IPS DF 6.9 (cell line): Measurements from ENCODE around the gene GNPDA1.

Source experiments
- DNase-seq: peaks from one replicate; pipeline ENCODE4 v3.0.0-alpha.2; 2013; ENCODE audit warnings: low read depth, low spot score
- H3K27ac ChIP-seq: one replicate; pipeline ENCODE4 v1.5.1; 2013; ENCODE audit warnings: low read length, control low read depth
- H3K27me3 ChIP-seq: 2 replicates; pipeline ENCODE4 v1.6.1; 2013; ENCODE audit warnings: mild to moderate bottlenecking, low read length; ENCODE audit not compliant: control insufficient read depth, insufficient read depth
- H3K36me3 ChIP-seq: 2 replicates; pipeline ENCODE4 v1.6.1; 2013; ENCODE audit warnings: low read length; ENCODE audit not compliant: control insufficient read depth, insufficient read depth
- H3K4me1 ChIP-seq: 2 replicates; pipeline ENCODE4 v1.6.1; 2013; ENCODE audit warnings: low read length; ENCODE audit not compliant: control insufficient read depth, insufficient read depth
- H3K4me3 ChIP-seq: 2 replicates; pipeline ENCODE4 v1.5.1; 2013; ENCODE audit warnings: mild to moderate bottlenecking, low read length
- H3K9me3 ChIP-seq: 2 replicates; pipeline ENCODE4 v1.6.1; 2013; ENCODE audit warnings: low read length, inconsistent platforms; ENCODE audit not compliant: control insufficient read depth, insufficient read depth
- WGBS: extraction: QIAGEN DNeasy Blood & Tissue Kit; methylation state at CpG from one replicate; pipeline ENCODE4 v1.1.7; 2013; ENCODE audit warnings: mixed read lengths, missing lambda C conversion rate; ENCODE audit not compliant: insufficient read length, insufficient coverage; 5-methylcytosine and 5-hydroxymethylcytosine counted together

GNPDA1 gene

GRCh38 chr5:142023836-142024235 lies 11.0 kb upstream of the GNPDA1 start:
- H3K9me3 ChIP-seq = no peaks in the 10 kb centered on the region
- H3K27ac ChIP-seq = no peak overlapping the region
- H3K4me1 ChIP-seq = no peaks in the 10 kb centered on the region
- H3K27me3 ChIP-seq = no peaks in the 10 kb centered on the region
- no peak for DNase-seq
- H3K4me3 ChIP-seq = no peak overlapping the region
- no CpG with 5 or more reads among the region's 6 CpGs for WGBS
- H3K36me3 ChIP-seq = no peaks in the 10 kb centered on the region

GRCh38 chr5:142020122-142020659 lies 7.4 kb upstream of the GNPDA1 start:
- no CpG with 5 or more reads among the region's 1 CpG for WGBS
- no peaks in the 10 kb centered on the region for H3K9me3 ChIP-seq
- no peak overlapping the region for H3K27ac ChIP-seq
- DNase-seq = no peak
- H3K4me1 ChIP-seq = no peaks in the 10 kb centered on the region
- H3K36me3 ChIP-seq = no peaks in the 10 kb centered on the region
- H3K27me3 ChIP-seq = no peaks in the 10 kb centered on the region
- H3K4me3 ChIP-seq = no peak overlapping the region

- WGBS = no CpG with 5 or more reads among the region's 5 CpGs
- Histone ChIP-seq H3K27me3 (no peaks in the 10 kb centered on the region), H3K36me3 (no peaks in the 10 kb centered on the region), H3K27ac (no peak overlapping the region), H3K4me3 (no peak overlapping the region), H3K9me3 (no peaks in the 10 kb centered on the region), H3K4me1 (no peaks in the 10 kb centered on the region)
- DNase-seq = no peak
Observed at GRCh38 chr5:142017832-142018427, 5.1 kb upstream of the GNPDA1 start.

- H3K9me3 ChIP-seq = no peaks in the 10 kb centered on the region
- H3K36me3 ChIP-seq = no peaks in the 10 kb centered on the region
- no peak for DNase-seq
- no CpG with 5 or more reads among the region's 4 CpGs for WGBS
- no peaks in the 10 kb centered on the region for H3K4me1 ChIP-seq
- H3K27me3 ChIP-seq = no peaks in the 10 kb centered on the region
- H3K4me3 ChIP-seq = no peak overlapping the region
- no peak overlapping the region for H3K27ac ChIP-seq
Observed at GRCh38 chr5:142016556-142016955, 3.7 kb upstream of the GNPDA1 start.

GRCh38 chr5:142015781-142016533 lies 3.1 kb upstream of the GNPDA1 start:
- Histone ChIP-seq H3K4me3 (no peak overlapping the region), H3K27me3 (no peaks in the 10 kb centered on the region), H3K9me3 (no peaks in the 10 kb centered on the region), H3K4me1 (no peaks in the 10 kb centered on the region), H3K27ac (no peak overlapping the region), H3K36me3 (no peaks in the 10 kb centered on the region)
- WGBS = no CpG with 5 or more reads among the region's 6 CpGs
- DNase-seq = no peak

- DNase-seq = peak; percentile 29
- H3K27ac ChIP-seq = no peak overlapping the region
- H3K36me3 ChIP-seq = no peaks in the 10 kb centered on the region
- H3K4me3 ChIP-seq = no peak overlapping the region
- no CpG with 5 or more reads among the region's 7 CpGs for WGBS
- H3K9me3 ChIP-seq = no peaks in the 10 kb centered on the region
- H3K27me3 ChIP-seq = no peaks in the 10 kb centered on the region
- no peaks in the 10 kb centered on the region for H3K4me1 ChIP-seq
Observed at GRCh38 chr5:142014911-142015584, 2.2 kb upstream of the GNPDA1 start.

GRCh38 chr5:142013734-142014521 lies 1.1 kb upstream of the GNPDA1 start:
- Histone ChIP-seq H3K27me3 (no peaks in the 10 kb centered on the region), H3K4me1 (no peaks in the 10 kb centered on the region), H3K9me3 (no peaks in the 10 kb centered on the region), H3K4me3 (no peak overlapping the region), H3K36me3 (no peaks in the 10 kb centered on the region), H3K27ac (no peak overlapping the region)
- no peak for DNase-seq
- WGBS = no CpG with 5 or more reads among the region's 16 CpGs

- H3K4me1 ChIP-seq = no peaks in the 10 kb centered on the region
- no CpG with 5 or more reads among the region's 18 CpGs for WGBS
- no peaks in the 10 kb centered on the region for H3K36me3 ChIP-seq
- no peaks in the 10 kb centered on the region for H3K27me3 ChIP-seq
- no peak overlapping the region for H3K27ac ChIP-seq
- no peaks in the 10 kb centered on the region for H3K9me3 ChIP-seq
- peak overlapping the region; percentile 65 for H3K4me3 ChIP-seq
- DNase-seq = peak; percentile 43
Observed at GRCh38 chr5:142012186-142012785, 541 bp downstream of the GNPDA1 start.

- H3K27ac ChIP-seq = no peak overlapping the region
- no peaks in the 10 kb centered on the region for H3K27me3 ChIP-seq
- no peaks in the 10 kb centered on the region for H3K9me3 ChIP-seq
- DNase-seq = no peak
- no peak overlapping the region for H3K4me3 ChIP-seq
- no CpG with 5 or more reads among the region's 9 CpGs for WGBS
- no peaks in the 10 kb centered on the region for H3K36me3 ChIP-seq
- no peaks in the 10 kb centered on the region for H3K4me1 ChIP-seq
Observed at GRCh38 chr5:142011572-142012185, 1.1 kb downstream of the GNPDA1 start.
